ENCODE results near the gene PRLR.

DNA sequence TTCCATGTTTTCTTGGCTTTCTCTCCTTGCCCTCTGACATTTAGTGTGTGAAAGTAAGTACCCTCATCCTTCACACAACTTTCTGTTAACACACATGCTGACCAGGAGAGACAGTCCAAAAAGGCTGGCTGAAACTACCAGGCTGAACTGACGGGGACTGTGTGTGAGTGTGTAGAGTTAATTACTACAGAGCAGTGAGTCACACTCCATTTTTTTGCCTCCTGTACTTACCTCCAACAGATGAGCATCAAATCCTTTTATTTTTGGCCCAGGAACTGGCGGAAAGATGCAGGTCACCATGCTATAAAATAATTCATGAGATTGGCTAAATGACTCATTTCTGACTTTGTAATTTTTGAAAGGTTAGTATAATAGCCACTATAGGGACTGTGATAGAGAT is 162.3 kb downstream of the PRLR start:
- TF ChIP-seq SP1 (IDR thresholded peaks at IDR 0.05) (no peak), ARNT (IDR thresholded peaks at IDR 0.05) (no peak), SUZ12 (IDR thresholded peaks at IDR 0.05) (no peak), FOXK2 (IDR thresholded peaks at IDR 0.05) (no peak), FOXM1 (IDR thresholded peaks at IDR 0.05; ENCODE audit: borderline replicate concordance) (no peak), BHLHE40 (IDR thresholded peaks at IDR 0.05; ENCODE audit: borderline replicate concordance) (no peak), ELF4 (IDR thresholded peaks at IDR 0.05) (no peak)
- TF ChIP-seq, protein P1, sequence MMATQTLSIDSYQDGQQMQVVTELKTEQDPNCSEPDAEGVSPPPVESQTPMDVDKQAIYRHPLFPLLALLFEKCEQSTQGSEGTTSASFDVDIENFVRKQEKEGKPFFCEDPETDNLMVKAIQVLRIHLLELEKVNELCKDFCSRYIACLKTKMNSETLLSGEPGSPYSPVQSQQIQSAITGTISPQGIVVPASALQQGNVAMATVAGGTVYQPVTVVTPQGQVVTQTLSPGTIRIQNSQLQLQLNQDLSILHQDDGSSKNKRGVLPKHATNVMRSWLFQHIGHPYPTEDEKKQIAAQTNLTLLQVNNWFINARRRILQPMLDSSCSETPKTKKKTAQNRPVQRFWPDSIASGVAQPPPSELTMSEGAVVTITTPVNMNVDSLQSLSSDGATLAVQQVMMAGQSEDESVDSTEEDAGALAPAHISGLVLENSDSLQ (IDR thresholded peaks at IDR 0.05), result no peak
